ENCODE measurements around the gene NACC2.

The NACC2 gene

DNA sequence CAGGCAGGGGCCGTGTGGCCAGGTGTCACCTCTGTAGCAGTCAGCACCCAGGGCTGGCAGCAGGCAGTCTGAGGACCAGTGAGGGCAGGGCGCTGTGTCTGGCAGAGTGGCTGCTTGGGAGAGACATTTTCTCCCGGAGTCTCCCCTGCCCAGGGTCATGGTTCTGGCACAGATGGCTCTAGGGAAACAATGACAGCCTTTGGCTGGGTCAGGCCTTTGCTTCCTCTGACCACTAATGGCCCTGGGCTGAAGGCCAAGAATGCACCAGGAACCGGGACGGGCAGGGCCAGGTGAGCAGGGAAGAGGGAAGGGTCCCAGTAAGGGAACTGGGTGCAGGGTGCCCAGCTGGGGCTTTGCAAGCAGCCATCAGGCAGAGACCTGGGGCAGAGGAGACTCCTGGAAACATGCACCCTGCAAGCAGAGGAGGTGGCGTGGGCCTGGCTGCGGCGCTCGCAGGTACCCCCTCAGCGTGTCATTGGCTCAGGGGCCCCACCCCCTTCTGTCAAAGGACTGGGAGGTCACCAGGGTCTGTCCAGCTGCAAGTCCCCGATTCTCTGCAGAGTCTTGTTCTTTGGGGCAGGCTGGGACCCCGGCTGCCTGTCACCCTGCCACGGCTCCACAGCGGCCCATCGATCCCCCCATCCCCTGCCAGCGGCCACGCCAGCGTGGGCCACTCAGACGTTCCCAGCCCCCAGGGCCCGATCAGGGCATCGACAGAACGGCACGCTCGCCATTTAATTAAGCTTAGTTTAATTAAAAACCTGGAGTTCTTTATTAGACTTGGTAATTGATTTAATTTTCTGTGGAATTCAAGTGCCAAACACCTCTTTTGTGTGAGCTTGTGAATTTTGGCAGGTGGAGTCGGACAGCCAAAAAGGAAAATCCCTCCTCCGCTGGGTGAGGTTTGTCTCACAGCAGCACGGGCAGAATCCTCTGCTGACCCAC is 42.5 kb upstream of the NACC2 start:
- Histone ChIP-seq H3K27me3 (peaks cover 0 to 76% of the 10 kb centered on the region in 2 donors), H3K9me3 (no peaks in the 10 kb centered on the region), H3K4me3 (no peak overlapping the region), H3K4me1 (peaks cover 0 to 22% (median 13%) of the 10 kb centered on the region in 4 donors), H3K36me3 (no peaks in the 10 kb centered on the region), H3K27ac (no peak overlapping the region)
- TF ChIP-seq, protein P1, sequence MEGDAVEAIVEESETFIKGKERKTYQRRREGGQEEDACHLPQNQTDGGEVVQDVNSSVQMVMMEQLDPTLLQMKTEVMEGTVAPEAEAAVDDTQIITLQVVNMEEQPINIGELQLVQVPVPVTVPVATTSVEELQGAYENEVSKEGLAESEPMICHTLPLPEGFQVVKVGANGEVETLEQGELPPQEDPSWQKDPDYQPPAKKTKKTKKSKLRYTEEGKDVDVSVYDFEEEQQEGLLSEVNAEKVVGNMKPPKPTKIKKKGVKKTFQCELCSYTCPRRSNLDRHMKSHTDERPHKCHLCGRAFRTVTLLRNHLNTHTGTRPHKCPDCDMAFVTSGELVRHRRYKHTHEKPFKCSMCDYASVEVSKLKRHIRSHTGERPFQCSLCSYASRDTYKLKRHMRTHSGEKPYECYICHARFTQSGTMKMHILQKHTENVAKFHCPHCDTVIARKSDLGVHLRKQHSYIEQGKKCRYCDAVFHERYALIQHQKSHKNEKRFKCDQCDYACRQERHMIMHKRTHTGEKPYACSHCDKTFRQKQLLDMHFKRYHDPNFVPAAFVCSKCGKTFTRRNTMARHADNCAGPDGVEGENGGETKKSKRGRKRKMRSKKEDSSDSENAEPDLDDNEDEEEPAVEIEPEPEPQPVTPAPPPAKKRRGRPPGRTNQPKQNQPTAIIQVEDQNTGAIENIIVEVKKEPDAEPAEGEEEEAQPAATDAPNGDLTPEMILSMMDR (IDR thresholded peaks at IDR 0.05), result no peak
- intact Hi-C loops (cut with DNase I; ENCODE audit: low total_unique reads), result no loop called here
- no peak for DNase-seq

DNA sequence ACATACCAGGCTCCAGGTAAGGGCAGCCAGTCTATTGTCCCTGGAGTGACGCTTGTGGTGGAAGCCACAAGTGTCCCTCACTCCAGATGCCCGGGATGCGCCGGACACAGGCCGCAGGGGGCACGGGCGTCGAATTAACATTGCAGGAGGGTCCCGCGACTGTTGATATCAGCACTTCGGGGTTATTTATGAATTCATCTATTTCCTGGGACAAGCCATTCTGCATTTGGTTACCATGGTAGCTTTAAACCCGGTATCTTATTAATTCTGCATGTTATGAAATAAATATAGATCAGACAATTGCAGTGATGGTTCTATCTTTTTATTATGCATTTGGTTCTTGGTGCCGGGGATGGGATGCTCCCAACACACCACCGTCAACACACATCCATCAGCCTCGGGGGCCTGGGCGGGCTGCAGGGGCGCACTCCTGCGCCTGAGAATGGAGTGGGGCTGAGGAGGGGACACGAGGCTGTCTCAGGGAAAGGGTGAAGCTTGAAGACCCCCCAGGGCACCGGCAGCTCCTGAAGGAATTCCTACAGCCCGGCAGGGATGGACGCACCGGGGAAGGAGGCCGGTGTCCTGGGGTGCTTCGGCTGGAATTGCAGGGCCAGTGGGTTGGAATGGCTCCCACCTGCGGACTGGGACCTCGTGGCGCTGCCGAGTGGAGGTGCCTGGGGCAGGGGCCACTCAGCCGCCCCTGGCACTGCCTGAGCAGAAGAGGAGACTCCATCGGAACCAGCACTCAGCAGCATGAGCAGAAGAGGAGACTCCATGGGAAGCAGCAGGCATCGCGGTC is 41.2 kb upstream of the NACC2 start:
- H3K27me3 ChIP-seq, result peaks cover 0 to 79% of the 10 kb centered on the region in 2 donors
- TF ChIP-seq, protein P1 (IDR thresholded peaks at IDR 0.05), result no peak
- no peak overlapping the region for H3K27ac ChIP-seq
- H3K9me3 ChIP-seq, result no peaks in the 10 kb centered on the region
- peaks cover 0 to 24% (median 14%) of the 10 kb centered on the region in 4 donors for H3K4me1 ChIP-seq
- DNase-seq, result no peak
- no peak overlapping the region for H3K4me3 ChIP-seq
- H3K36me3 ChIP-seq, result no peaks in the 10 kb centered on the region
- intact Hi-C loops (cut with DNase I; ENCODE audit: low total_unique reads), result no loop called here

DNA sequence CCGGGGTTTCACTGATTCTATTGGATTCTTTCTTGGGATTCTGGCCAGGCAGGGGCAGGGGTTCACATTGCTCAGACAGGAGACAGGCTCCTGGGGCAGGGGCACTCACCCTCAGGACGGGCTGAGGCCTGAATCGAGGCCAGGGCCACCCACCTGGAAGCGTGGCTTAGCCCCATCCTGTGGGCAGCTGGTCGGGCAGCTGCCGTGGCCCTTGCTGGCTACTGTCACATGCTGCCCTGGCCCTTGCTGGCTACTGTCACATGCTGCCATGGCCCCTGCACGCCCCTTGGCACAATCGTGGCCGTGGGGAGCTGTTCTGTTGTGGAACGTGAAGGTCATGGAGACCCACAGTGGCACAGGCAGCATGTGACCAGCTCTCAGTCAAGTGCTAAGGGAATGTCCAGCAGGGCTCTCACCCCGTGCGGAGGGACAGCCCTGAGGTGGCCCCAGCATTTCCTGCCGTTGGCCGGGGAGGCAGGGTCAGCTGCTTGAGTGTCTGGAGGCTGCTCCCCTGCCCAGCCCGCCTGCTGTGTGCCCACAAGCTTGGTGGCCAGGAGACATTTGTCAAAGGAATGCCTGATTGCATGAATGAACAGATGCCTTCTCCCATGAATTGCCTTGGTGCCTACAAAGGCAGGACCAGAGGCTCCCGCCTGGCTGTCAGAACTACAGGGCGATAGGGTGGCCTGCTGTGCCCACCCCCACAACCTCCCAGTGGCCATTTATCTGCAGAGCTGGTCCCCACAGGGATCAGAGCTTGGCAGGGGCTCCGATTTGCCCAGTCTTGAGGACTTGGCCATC is 40.4 kb upstream of the NACC2 start:
- Histone ChIP-seq H3K4me1 (peaks cover 0 to 24% (median 14%) of the 10 kb centered on the region in 4 donors), H3K27me3 (peaks cover 0 to 87% of the 10 kb centered on the region in 2 donors), H3K36me3 (no peaks in the 10 kb centered on the region), H3K27ac (no peak overlapping the region), H3K4me3 (no peak overlapping the region), H3K9me3 (no peaks in the 10 kb centered on the region)
- no peak for DNase-seq
- intact Hi-C loops (cut with DNase I; ENCODE audit: low total_unique reads), result no loop called here
- TF ChIP-seq, protein P1 (IDR thresholded peaks at IDR 0.05), result no peak

DNA sequence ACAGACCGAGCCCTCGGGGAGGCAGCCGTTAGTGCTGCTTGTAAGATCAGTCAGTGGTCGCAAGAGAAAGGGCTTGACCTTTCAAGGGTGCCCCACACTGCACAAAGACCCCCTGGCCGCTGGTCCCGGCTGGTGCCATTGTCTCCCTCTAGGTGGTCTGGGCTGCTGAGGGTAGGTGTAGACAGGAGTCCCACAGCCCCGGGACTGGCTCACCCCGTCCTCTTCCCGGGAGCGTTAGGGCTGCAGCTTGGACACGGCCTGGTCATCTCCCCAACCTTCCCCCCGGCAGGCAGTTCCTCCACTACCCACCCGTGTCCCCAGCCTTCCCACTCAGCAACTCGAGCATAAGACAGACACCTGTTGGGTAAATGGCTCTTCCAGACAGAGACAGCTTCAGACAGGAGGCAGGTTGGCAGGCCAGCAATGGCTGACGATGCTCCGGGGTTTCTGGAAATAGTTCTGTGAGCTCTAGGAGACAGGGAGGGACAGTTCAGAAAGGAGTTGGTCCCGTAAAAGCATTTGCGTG is 38.9 kb upstream of the NACC2 start:
- TF ChIP-seq, protein P1 (IDR thresholded peaks at IDR 0.05), result no peak
- H3K27me3 ChIP-seq, result peaks cover 0 to 96% of the 10 kb centered on the region in 2 donors
- intact Hi-C loops (cut with DNase I; ENCODE audit: low total_unique reads), result no loop called here
- H3K36me3 ChIP-seq, result no peaks in the 10 kb centered on the region
- H3K4me1 ChIP-seq, result peaks cover 0 to 24% (median 14%) of the 10 kb centered on the region in 4 donors
- no peak for DNase-seq
- no peaks in the 10 kb centered on the region for H3K9me3 ChIP-seq
- no peak overlapping the region for H3K27ac ChIP-seq
- peak overlapping the region in 1 of 2 donors; percentile 35 for H3K4me3 ChIP-seq

Measured in tibial artery (tissue), 4 donors.